ENCODE measurements around the gene CCDC187. TPM values are rescaled to one million over a fixed set of nuclear protein-coding genes. Genes with fewer than 3 reads are reported as not detected.

CCDC187 gene
- total and polyA plus RNA-seq, 2 of the 13 experiments (the other 11 are each of a cell fraction or from before 2014, with no cell fraction given) = 0.03 to 0.13 TPM

- TF ChIP-seq ZBTB2 (CRISPR knock-in tag; IDR thresholded peaks at IDR 0.05; ENCODE audit: low read depth) (no peak), SAP130 (CRISPR knock-in tag; IDR thresholded peaks at IDR 0.05; ENCODE audit: low read depth) (peak; percentile 77), ZFX (CRISPR knock-in tag; IDR thresholded peaks at IDR 0.05; ENCODE audit: low read depth) (0 out of 2 replicates have a peak, but pooled peaks have one; percentile 24), ARID5B (CRISPR knock-in tag; IDR thresholded peaks at IDR 0.05) (peak; percentile 41; the same call in 1 of the 2 replicates), SALL2 (CRISPR knock-in tag; IDR thresholded peaks at IDR 0.05) (no peak), ZNF224 (CRISPR knock-in tag; IDR thresholded peaks at IDR 0.05) (no peak), JARID2 (CRISPR knock-in tag; IDR thresholded peaks at IDR 0.05; ENCODE audit: insufficient replicate concordance) (no peak), MIXL1 (CRISPR knock-in tag; IDR thresholded peaks at IDR 0.05) (0 out of 2 replicates have a peak, but pooled peaks have one; percentile 9), HNF1A (IDR thresholded peaks at IDR 0.05; ENCODE audit: low read depth) (no peak), HNF1A (CRISPR knock-in tag; IDR thresholded peaks at IDR 0.05; ENCODE audit: borderline replicate concordance) (no peak), ZNF326 (CRISPR knock-in tag; IDR thresholded peaks at IDR 0.05; ENCODE audit: borderline replicate concordance) (no peak), MXD1 (CRISPR knock-in tag; IDR thresholded peaks at IDR 0.05) (no peak), MAX (IDR thresholded peaks at IDR 0.05) (no peak), TBX3 (IDR thresholded peaks at IDR 0.05; ENCODE audit: borderline replicate concordance) (no peak), ZNF619 (CRISPR knock-in tag; IDR thresholded peaks at IDR 0.05) (no peak), MED1 (CRISPR knock-in tag; IDR thresholded peaks at IDR 0.05) (0 out of 2 replicates have a peak, but pooled peaks have one; percentile 15), FOXJ3 (CRISPR knock-in tag; IDR thresholded peaks at IDR 0.05; ENCODE audit: borderline replicate concordance) (no peak), ADNP (CRISPR knock-in tag; IDR thresholded peaks at IDR 0.05) (no peak), DDIT3 (CRISPR knock-in tag; IDR thresholded peaks at IDR 0.05) (no peak)
Measured at GRCh38 chr9:136244122-136244968, 59.5 kb downstream of the CCDC187 start (continued).
